ENCODE measurements around the gene CIT.

DNA sequence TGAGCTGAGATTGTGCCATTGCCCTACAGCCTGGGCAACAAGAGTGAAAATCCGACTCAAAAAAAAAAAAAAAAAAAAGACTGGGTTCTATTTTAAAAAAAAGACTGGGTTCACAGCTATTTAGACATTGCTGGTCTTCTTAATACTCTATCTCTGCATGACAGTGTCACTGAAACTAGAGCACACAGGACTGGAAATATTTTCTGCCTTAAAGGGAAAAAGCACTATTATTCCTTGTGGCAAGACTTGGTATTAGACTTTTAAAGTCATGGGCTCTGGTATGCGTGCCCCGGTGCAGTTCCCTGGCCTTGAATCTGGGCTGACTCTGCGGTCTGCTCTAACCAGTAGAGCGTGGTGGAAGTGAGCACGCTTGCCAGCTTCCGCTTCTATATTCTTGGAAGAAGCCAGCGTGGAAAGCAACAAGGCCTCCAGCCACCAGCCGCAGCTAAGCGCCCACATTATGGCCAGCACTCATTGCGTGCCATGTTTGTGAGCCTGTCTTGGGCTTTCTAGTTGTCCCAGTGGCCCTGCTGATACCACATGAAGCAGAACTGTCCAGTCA, 177.8 kb downstream of the CIT start:
- TF ChIP-seq, protein P1, sequence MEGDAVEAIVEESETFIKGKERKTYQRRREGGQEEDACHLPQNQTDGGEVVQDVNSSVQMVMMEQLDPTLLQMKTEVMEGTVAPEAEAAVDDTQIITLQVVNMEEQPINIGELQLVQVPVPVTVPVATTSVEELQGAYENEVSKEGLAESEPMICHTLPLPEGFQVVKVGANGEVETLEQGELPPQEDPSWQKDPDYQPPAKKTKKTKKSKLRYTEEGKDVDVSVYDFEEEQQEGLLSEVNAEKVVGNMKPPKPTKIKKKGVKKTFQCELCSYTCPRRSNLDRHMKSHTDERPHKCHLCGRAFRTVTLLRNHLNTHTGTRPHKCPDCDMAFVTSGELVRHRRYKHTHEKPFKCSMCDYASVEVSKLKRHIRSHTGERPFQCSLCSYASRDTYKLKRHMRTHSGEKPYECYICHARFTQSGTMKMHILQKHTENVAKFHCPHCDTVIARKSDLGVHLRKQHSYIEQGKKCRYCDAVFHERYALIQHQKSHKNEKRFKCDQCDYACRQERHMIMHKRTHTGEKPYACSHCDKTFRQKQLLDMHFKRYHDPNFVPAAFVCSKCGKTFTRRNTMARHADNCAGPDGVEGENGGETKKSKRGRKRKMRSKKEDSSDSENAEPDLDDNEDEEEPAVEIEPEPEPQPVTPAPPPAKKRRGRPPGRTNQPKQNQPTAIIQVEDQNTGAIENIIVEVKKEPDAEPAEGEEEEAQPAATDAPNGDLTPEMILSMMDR (IDR thresholded peaks at IDR 0.05), result no peak
- TF ChIP-seq POLR2AphosphoS5 (IDR thresholded peaks at IDR 0.05; ENCODE audit: insufficient read depth in 1 of 2, low read depth in 1 of 2), result no peak
- no peak for TF ChIP-seq POLR2A (IDR thresholded peaks at IDR 0.05)

Measured in vagina (tissue), 2 donors.